Endothelial cell of coronary artery (primary cell): ENCODE data around the gene ZFX. TPM values are rescaled to one million over a fixed set of nuclear protein-coding genes. Genes with fewer than 3 reads are reported as not detected.

Experiments
- total RNA-seq: library from RNA; depleted of rRNA; stranded (reverse); fragments of >200 nt; gene quantifications from 2 replicates; pipeline ENCODE4 v1.2.3, GENCODE V29; 2014

ZFX gene
- total RNA-seq, result 29.1 and 54.3 TPM in 2 replicates

GRCh38 chrX:24149351-24150050, at the start of gene ZFX:
Gene ZFX (plus strand): TSS chrX:24149729. CDS start chrX:24172743, 23,014 bp downstream.

Other genes starting within 250 kb of the ZFX start
- 7.7 and 8.5 TPM in 2 replicates for gene APOO, start 241.8 kb upstream of the ZFX start, total RNA-seq
- under 0.01 TPM in 1 of 2 replicates, not detected in the other for gene CXorf58, start 241.7 kb upstream of the ZFX start, total RNA-seq
- gene KLHL15, start 122.5 kb upstream of the ZFX start, total RNA-seq, result 3.4 and 4.6 TPM in 2 replicates
- 238 and 316 TPM in 2 replicates for gene EIF2S3, start 94.8 kb upstream of the ZFX start, total RNA-seq
- not detected in 2 replicates for gene SUPT20HL2, start 164.3 kb downstream of the ZFX start, total RNA-seq
- gene SUPT20HL1, start 210.9 kb downstream of the ZFX start, total RNA-seq, result not detected in 2 replicates